ENCODE results near the gene HAPLN3.

HAPLN3 gene

DNA sequence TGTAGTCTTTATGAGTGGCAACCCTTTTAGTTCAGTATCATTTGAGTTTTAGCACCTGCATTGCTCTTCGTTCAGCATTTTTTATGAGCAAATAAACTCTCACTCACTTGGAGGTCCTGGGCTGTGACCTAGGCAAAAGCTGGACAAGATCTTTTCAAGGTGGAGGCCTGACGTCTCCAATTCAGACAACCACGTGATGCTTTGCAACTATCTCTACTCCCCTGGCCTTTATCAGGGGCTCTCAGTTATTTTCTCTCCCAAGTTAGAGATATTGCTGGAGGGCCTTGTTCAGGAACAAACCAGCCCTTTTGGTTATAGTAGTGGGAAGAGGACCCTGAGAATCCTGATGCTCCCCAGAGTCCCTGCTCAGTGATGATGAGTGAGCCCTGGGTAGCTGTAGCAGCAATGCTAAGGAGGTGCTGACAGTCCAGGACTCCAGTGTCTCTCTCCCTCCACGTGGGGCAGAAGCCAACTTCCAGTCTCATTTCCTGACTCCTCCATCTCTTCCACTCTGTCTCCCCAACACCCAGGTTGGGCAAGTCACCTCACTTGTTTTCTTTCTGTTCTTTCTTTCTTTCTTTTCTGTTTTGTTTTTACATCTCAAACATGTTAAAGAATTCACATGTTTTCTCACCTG, 30.4 kb downstream of the HAPLN3 start:
- DNase-seq (ENCODE audit: low read depth in 1 of 2, low spot score in 1 of 2), result no peak

GRCh38 chr15:88863412-88863811, 31.9 kb downstream of the HAPLN3 start:
- DNase-seq (ENCODE audit: low read depth in 1 of 2, low spot score in 1 of 2), result no peak

- no peak for DNase-seq (ENCODE audit: low read depth in 1 of 2, low spot score in 1 of 2)
Observed at GRCh38 chr15:88860212-88860611, 35.1 kb downstream of the HAPLN3 start.

GRCh38 chr15:88859550-88859949, 35.8 kb downstream of the HAPLN3 start:
- no peak for DNase-seq (ENCODE audit: low read depth in 1 of 2, low spot score in 1 of 2)

GRCh38 chr15:88858934-88859333, 36.4 kb downstream of the HAPLN3 start:
- DNase-seq (ENCODE audit: low read depth in 1 of 2, low spot score in 1 of 2), result no peak

GRCh38 chr15:88852476-88852875, 42.9 kb downstream of the HAPLN3 start:
- no peak for DNase-seq (ENCODE audit: low read depth in 1 of 2, low spot score in 1 of 2)

DNA sequence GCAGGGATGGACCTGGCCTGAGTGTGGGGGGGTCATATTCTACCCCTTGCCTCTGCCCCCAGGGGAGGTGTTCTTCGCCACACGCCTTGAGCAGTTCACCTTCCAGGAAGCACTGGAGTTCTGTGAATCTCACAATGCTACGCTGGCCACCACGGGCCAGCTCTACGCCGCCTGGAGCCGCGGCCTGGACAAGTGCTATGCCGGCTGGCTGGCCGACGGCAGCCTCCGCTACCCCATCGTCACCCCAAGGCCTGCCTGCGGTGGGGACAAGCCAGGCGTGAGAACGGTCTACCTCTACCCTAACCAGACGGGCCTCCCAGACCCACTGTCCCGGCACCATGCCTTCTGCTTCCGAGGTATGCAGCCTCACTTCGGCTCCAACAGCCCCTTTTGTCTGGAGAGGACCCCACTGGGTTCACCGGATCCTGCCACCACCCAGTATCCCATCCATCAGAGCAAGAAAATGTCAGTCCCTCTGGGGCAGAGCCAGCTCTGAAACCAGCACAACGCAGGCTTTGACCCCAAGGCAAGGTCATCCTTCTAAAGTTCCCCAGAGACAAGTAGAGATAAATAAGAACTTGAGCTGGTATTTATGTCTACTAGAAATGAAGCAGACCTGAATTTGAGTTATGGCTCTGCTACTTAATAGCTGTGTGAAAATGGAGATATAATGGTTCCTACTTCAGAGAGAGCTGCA, 45.8 kb downstream of the HAPLN3 start:
- no peak for DNase-seq (ENCODE audit: low read depth in 1 of 2, low spot score in 1 of 2)

GRCh38 chr15:88848203-88848602, 47.1 kb downstream of the HAPLN3 start:
- DNase-seq (ENCODE audit: low read depth in 1 of 2, low spot score in 1 of 2), result no peak

DNA sequence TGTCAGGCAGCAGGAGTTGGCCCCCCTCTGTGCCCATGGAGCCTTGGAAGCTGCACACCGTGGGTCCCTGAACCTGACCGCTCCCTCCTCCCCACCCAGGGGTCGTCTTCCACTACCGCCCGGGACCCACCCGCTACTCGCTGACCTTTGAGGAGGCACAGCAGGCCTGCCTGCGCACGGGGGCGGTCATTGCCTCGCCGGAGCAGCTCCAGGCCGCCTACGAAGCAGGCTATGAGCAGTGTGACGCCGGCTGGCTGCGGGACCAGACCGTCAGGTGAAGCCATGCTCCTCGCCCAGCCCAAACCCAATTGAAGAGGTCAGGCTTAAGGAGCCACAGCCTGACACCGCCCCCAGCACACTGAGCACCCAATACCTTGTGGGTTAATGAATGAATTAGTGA, 48.2 kb downstream of the HAPLN3 start:
- DNase-seq (ENCODE audit: low read depth in 1 of 2, low spot score in 1 of 2), result no peak

DNA sequence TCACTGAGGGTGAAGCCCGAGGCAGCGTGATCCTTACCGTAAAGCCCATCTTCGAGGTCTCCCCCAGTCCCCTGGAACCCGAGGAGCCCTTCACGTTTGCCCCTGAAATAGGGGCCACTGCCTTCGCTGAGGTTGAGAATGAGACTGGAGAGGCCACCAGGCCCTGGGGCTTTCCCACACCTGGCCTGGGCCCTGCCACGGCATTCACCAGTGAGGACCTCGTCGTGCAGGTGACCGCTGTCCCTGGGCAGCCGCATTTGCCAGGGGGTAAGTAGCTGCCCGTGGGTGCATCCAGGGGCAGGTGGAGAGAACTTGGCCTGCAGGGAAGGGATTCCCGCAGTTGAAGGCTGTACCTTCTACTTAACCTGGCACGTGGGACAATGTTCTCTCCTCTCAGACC, 49.7 kb downstream of the HAPLN3 start:
- DNase-seq (ENCODE audit: low read depth in 1 of 2, low spot score in 1 of 2), result no peak

GRCh38 chr15:88844749-88845386, 50.5 kb downstream of the HAPLN3 start:
- DNase-seq (ENCODE audit: low read depth in 1 of 2, low spot score in 1 of 2), result no peak

- DNase-seq (ENCODE audit: low read depth in 1 of 2, low spot score in 1 of 2), result no peak
Observed at GRCh38 chr15:88843334-88843733, 52.0 kb downstream of the HAPLN3 start.

DNA sequence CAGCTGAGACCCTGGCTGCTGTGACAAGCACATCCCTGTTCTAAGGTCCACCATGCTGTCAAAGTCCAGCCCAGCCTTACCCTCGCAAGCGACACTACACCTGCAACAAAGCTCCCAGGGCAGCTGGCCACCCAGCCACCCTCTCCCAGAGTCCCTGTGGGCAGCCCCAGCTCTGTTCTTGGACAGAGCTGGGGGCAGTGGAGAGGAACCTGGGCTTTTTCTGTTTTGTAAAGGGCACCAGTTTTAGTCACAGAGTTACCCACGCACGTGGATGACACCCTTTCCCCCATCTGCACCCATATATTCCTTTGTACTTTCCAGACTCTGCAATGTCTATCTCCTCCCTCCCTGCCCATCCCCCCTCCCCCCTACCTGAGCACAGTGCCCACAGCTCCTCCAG, 53.2 kb downstream of the HAPLN3 start:
- DNase-seq (ENCODE audit: low read depth in 1 of 2, low spot score in 1 of 2), result no peak

DNA sequence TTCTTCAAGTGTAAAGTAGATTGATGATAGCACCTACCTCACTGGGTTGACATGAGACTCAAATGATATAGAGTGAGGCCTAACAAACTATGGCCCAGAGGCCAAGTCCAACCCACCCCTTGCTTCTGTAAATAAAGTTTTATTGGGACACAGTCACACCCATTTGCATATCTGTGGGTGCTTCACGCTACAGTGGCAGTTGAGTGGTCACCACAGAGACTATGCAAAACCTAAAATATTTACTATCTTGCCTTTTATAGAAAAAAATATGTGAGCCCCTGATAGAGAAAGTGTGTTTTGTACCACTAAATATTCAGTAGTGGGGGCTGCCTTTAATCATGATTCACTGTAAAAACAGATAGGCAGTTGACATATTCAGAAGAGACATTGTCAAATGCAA, 54.1 kb downstream of the HAPLN3 start:
- DNase-seq (ENCODE audit: low read depth in 1 of 2, low spot score in 1 of 2), result no peak

GRCh38 chr15:88839961-88840360, 55.4 kb downstream of the HAPLN3 start:
- no peak for DNase-seq (ENCODE audit: low read depth in 1 of 2, low spot score in 1 of 2)

DNA sequence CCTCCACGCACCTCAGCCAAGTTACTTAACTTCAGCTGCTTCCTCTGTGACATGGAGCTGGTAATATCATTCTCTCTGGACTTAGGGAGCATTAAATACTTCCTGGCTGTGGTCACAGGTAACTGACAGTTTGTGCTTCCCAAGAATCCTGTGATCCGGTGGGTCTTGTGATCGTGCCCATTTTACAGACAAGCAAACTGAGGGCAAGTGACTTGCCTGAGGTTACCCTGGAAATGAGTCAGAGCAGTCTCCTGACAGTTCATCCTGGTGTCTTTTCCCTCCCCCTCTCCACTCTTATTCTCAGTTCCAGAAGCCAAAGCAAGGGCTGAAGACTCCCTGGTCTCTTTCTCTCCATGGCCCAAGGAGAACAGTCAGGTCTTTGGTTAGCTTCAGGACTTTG, 56.2 kb downstream of the HAPLN3 start:
- DNase-seq (ENCODE audit: low read depth in 1 of 2, low spot score in 1 of 2), result no peak

DNA sequence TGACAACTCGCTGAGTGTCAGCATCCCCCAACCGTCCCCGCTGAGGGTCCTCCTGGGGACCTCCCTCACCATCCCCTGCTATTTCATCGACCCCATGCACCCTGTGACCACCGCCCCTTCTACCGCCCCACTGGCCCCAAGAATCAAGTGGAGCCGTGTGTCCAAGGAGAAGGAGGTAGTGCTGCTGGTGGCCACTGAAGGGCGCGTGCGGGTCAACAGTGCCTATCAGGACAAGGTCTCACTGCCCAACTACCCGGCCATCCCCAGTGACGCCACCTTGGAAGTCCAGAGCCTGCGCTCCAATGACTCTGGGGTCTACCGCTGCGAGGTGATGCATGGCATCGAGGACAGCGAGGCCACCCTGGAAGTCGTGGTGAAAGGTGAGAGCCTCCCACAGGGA, 56.7 kb downstream of the HAPLN3 start:
- DNase-seq (ENCODE audit: low read depth in 1 of 2, low spot score in 1 of 2), result no peak

GRCh38 chr15:88835646-88836045, 59.7 kb downstream of the HAPLN3 start:
- DNase-seq (ENCODE audit: low read depth in 1 of 2, low spot score in 1 of 2), result no peak

DNA sequence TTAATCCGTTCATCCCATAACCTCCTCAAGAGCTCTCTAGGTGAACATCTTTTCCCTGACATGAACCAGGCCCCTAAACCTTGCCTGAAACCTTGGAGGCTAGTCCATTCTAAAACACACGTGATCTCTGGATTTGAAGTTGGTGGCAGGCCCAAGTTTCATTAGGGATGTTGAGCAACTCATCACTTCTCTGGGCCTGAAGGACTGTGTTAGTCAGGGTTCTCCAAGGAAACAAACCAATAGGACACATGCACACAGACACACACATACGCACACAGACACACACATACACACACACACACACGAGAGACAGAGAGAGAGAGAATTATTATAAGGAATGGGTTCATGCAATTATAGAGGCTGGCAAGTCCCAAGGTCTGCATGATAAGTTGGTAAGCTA, 60.2 kb downstream of the HAPLN3 start:
- DNase-seq (ENCODE audit: low read depth in 1 of 2, low spot score in 1 of 2), result no peak

DNA sequence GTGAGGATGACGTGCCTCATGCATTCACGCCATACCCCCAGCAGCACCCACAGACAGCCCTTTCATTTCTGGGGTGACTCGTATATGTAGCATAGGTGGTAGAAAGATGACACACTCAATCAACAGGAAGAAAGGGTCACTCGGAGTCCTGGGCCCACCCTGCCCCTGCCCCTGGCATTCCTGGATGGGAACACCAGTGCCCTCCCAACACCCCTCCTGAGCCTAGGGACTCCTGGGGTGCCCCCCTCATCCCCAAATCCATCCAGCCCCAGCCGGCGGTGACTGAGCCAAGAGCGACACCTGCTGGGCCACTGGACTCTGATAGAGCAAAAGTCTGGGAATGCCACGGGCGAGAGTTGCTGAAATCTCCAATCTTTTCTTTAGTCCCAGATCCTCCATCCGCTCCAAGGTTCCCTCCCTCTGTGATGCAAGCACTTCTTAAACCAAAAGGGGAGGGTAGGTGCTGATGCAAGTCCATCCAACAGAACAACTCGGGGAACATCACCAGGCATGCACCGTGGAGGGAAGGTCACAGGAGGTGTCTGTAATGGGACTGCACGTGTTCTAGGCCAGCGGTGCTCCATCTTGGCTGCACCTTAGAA, 61.0 kb downstream of the HAPLN3 start:
- DNase-seq (ENCODE audit: low read depth in 1 of 2, low spot score in 1 of 2), result no peak

- no peak for DNase-seq (ENCODE audit: low read depth in 1 of 2, low spot score in 1 of 2)
Observed at GRCh38 chr15:88833731-88834100, 61.6 kb downstream of the HAPLN3 start.

Measured in stimulated activated CD4-positive, alpha-beta T cell treated with anti-CD3 and anti-CD28 coated beads, Interleukin-15, amount 100 ng/mL, for 1 hour (primary cell).